Measurements from ENCODE around the gene ASCL5. TPM values are rescaled to one million over a fixed set of nuclear protein-coding genes. Genes with fewer than 3 reads are reported as not detected.

ASCL5 gene
- polyA plus RNA-seq, 1 donor (not counting 4 experiments of a cell fraction or from before 2014, with no cell fraction given), result not detected

DNA sequence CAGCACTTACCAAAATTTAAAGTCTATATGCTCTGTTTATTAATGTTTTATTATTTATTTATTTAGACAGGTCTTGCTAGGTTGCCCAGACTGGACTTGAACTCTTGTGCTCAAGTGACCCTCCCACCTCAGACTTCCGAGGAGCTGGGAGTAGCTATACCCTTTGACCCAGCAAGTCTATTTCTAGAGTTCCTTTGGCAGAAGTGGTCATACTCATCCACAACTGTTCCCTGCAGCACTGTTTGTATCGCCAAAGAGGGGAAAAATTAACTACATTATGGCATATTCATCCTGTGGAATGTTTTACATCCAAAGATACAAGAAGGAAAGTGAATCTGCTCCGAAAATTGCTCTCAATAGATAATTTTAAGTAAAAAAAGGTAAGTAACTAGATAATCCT is 43.2 kb downstream of the ASCL5 start:
- TF ChIP-seq EZH2 (IDR thresholded peaks at IDR 0.05; ENCODE audit: low read length), result no peak
- no peak for TF ChIP-seq CTCF (optimal IDR thresholded peaks at IDR 0.05 in 1 of 3, IDR thresholded peaks at IDR 0.05 in 1 of 3, conservative IDR thresholded peaks at IDR 0.05 in 1 of 3; ENCODE audit: extremely low read depth in 1 of 3, insufficient read depth in 2 of 3, low read length in 3 of 3)
- DNase-seq (ENCODE audit: low read depth, low spot score) (no peak), FAIRE-seq (no peak)
- no peak overlapping the region for H3K4me2 ChIP-seq (ENCODE audit: control insufficient read depth, extremely low read depth, insufficient read depth, low read depth, low read length)
- no peaks in the 10 kb centered on the region for H3K79me2 ChIP-seq (ENCODE audit: control insufficient read depth, insufficient read depth, low read length)
- H3K27ac ChIP-seq (ENCODE audit: control insufficient read depth, insufficient read depth, low read length), result no peak overlapping the region
- no peak overlapping the region for H3K4me3 ChIP-seq (ENCODE audit: control insufficient read depth in 2 of 3, extremely low read depth in 1 of 3, insufficient read depth in 2 of 3, low read depth in 1 of 3, low read length in 3 of 3)
- H4K20me1 ChIP-seq (ENCODE audit: control insufficient read depth, extremely low read depth, insufficient read depth, low read length), result no peaks in the 10 kb centered on the region
- H3K27me3 ChIP-seq (ENCODE audit: control insufficient read depth, extremely low read depth, insufficient read depth, low read length), result peaks cover 7% of the 10 kb centered on the region
- H3K9me3 ChIP-seq (ENCODE audit: control insufficient read depth, low read depth, low read length), result no peaks in the 10 kb centered on the region
- peaks cover 5% of the 10 kb centered on the region for H3K4me1 ChIP-seq (ENCODE audit: control insufficient read depth, extremely low read depth, insufficient read depth, low read length)
- no peaks in the 10 kb centered on the region for H3K9me1 ChIP-seq (ENCODE audit: control insufficient read depth, extremely low read depth, insufficient read depth, low read length)
- dilution Hi-C loops (cut with MboI; ENCODE audit: extremely low pct_ligation_motif_present, low sequenced_read_pairs), result no loop called here
- no peak overlapping the region for H2AFZ ChIP-seq (ENCODE audit: control insufficient read depth, low read length)
- no peaks in the 10 kb centered on the region for H3K36me3 ChIP-seq (ENCODE audit: control insufficient read depth in 2 of 2, extremely low read depth in 1 of 2, insufficient read depth in 2 of 2, low read length in 2 of 2)
- no peak overlapping the region for H3K9ac ChIP-seq (ENCODE audit: control insufficient read depth, extremely low read depth, insufficient read depth, low read length)

DNA sequence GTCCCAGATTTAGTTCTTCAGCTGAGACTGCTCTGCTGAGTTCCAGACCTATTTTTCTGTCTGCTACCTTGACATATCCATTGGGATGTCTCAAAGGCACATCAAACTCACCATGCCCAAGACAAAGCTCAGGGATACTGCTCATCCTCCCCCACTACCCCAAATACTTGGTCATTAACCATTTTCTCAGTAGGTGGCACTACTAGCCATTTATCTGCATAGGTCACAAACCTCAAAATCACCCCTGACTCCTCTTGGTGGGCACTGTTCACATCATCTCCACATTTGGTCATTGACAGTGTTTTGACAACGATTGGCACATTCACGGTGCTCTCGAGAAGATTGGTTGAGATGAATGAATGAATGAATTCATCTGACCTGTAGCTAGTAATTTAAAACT is 46.8 kb downstream of the ASCL5 start:
- Histone ChIP-seq H3K9me3 (ENCODE audit: control insufficient read depth, low read depth, low read length) (no peaks in the 10 kb centered on the region), H3K4me2 (ENCODE audit: control insufficient read depth, extremely low read depth, insufficient read depth, low read depth, low read length) (no peak overlapping the region), H2AFZ (ENCODE audit: control insufficient read depth, low read length) (no peak overlapping the region), H4K20me1 (ENCODE audit: control insufficient read depth, extremely low read depth, insufficient read depth, low read length) (no peaks in the 10 kb centered on the region), H3K4me1 (ENCODE audit: control insufficient read depth, extremely low read depth, insufficient read depth, low read length) (no peaks in the 10 kb centered on the region), H3K9ac (ENCODE audit: control insufficient read depth, extremely low read depth, insufficient read depth, low read length) (no peak overlapping the region), H3K27me3 (ENCODE audit: control insufficient read depth, extremely low read depth, insufficient read depth, low read length) (peaks cover 6% of the 10 kb centered on the region), H3K9me1 (ENCODE audit: control insufficient read depth, extremely low read depth, insufficient read depth, low read length) (no peaks in the 10 kb centered on the region), H3K4me3 (ENCODE audit: control insufficient read depth in 2 of 3, extremely low read depth in 1 of 3, insufficient read depth in 2 of 3, low read depth in 1 of 3, low read length in 3 of 3) (no peak overlapping the region), H3K79me2 (ENCODE audit: control insufficient read depth, insufficient read depth, low read length) (no peaks in the 10 kb centered on the region), H3K36me3 (ENCODE audit: control insufficient read depth in 2 of 2, extremely low read depth in 1 of 2, insufficient read depth in 2 of 2, low read length in 2 of 2) (no peaks in the 10 kb centered on the region), H3K27ac (ENCODE audit: control insufficient read depth, insufficient read depth, low read length) (no peak overlapping the region)
- DNase-seq (ENCODE audit: low read depth, low spot score), result no peak
- dilution Hi-C loops (cut with MboI; ENCODE audit: extremely low pct_ligation_motif_present, low sequenced_read_pairs), result no loop called here
- TF ChIP-seq CTCF (optimal IDR thresholded peaks at IDR 0.05 in 1 of 3, IDR thresholded peaks at IDR 0.05 in 1 of 3, conservative IDR thresholded peaks at IDR 0.05 in 1 of 3; ENCODE audit: extremely low read depth in 1 of 3, insufficient read depth in 2 of 3, low read length in 3 of 3) (no peak), EZH2 (IDR thresholded peaks at IDR 0.05; ENCODE audit: low read length) (no peak)
- FAIRE-seq, result no peak
